Dermis microvascular lymphatic vessel endothelial cell (primary cell): Measurements from ENCODE around the gene TUBGCP2. TPM values are rescaled to one million over a fixed set of nuclear protein-coding genes. Genes with fewer than 3 reads are reported as not detected.
"Not testable (repeated sequence)": the region's sequence is repeated elsewhere in the genome, so short reads cannot be mapped to it uniquely, and the experiment has no call there.

ENCODE experiments used
- DNase-seq, 2 donors: peaks; one replicate each; pipeline versions ENCODE4 v3.0.0 to v3.0.0-alpha.2; 2010; ENCODE audit warnings: low read depth in 2 of 2
- total RNA-seq: library from RNA; depleted of rRNA; stranded (reverse); fragments of >200 nt; gene quantifications from 2 replicates; pipeline ENCODE4 v1.2.1, GENCODE V29; 2014

The TUBGCP2 gene
- total RNA-seq, 1 donor from 2014 or later, result 29.5 TPM

DNA sequence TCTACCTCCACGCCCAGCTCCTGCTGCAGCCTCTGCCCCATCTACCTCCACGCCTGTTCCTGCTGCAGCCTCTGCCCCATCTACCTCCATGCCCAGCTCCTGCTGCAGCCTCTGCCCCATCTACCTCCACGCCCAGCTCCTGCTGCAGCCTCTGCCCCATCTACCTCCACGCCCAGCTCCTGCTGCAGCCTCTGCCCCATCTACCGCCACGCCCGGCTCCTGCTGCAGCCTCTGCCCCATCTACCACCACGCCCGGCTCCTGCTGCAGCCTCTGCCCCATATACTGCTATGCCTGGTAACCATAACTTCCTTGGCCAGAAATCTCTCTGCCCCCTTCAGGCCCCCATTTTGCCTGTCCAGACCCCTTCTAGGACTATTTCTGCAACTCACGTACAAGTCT, 43.6 kb downstream of the TUBGCP2 start:
- not testable (repeated sequence) for DNase-seq

DNA sequence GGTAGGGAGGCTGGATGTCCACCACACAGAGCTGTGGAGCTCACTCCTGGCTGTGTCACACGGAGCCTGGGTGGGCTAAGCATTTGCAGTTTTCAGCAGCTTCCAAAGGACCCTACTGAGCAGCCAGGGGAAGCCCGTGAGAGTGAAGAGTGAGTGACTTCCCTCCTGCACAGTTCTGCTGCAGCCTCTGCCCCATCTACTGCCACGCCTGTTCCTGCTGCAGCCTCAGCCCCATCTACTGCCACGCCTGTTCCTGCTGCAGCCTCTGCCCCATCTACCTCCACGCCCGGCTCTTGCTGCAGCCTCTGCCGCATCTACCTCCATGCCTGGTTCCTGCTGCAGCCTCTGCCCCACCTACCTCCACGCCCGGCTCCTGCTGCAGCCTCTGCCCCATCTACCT, 44.2 kb downstream of the TUBGCP2 start:
- DNase-seq, result no peak

DNA sequence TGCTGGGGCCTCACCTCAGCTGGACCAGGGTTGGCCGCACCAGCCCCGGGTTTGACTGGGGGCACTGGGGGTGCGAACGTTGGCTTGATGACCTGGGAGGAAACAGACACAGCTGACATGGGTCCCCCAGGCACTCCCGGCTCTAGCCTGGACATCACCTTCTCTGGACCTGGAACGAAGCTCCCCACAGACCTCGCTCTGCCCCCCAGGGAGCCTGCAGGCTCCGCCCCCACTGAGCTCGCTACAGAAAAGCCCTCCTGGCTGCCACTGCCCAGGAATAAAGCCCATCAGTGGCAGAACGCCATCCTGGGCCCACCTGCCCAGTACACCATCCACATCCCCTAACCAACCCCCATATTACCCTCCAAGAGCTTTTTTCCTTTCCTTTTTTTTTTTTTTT, 45.0 kb downstream of the TUBGCP2 start:
- DNase-seq, result no peak

DNA sequence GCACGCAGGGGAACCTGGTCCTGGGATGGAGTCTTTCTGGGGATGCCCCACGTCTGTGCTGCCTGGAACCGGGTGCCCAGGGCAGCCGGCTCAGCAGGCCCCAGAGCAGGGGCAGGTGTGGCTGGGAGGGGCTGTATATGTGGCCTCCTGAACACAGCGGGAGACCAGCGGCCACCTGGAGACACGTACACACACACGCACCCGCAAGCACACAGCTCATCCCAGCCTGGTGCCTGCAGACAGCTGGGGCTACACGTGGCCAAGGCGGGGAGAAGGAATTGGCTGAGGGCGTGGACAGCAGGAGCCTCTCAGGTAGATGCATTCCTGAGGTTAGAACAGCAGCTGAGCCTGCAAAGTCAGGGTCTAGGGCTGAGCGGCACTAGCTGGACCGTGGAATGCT, 46.0 kb downstream of the TUBGCP2 start:
- no peak for DNase-seq

DNA sequence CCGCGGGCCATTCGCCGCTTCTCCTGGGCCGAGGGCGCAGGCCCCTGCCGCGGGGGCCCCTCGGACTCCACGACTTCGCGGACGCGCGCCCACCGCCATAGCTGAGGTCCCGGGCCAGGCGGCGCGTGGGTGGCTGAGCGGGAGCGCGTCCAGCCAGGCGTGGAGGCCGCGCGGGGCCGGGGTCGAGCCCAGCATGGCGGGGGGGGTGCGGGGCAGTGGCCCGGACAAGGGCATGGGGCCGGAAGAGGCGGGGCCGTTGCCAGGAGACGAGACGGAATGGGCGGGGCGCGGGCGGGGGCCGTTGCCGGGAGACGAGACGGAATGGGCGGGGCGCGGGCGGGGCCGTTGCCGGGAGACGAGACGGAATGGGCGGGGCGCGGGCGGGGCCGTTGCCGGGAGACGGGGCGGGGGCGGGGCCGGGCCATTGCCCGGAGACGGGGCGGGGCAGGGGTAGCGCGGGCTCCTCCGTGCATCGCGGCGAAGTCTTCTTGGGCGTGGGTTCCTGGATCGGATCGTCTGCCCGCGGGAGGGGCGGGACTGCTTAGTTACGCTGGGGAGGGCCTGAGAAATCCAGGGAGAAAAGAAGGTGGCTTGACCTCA, 46.8 kb downstream of the TUBGCP2 start:
- DNase-seq, result peak in 1 of 2 donors; percentile 48

DNA sequence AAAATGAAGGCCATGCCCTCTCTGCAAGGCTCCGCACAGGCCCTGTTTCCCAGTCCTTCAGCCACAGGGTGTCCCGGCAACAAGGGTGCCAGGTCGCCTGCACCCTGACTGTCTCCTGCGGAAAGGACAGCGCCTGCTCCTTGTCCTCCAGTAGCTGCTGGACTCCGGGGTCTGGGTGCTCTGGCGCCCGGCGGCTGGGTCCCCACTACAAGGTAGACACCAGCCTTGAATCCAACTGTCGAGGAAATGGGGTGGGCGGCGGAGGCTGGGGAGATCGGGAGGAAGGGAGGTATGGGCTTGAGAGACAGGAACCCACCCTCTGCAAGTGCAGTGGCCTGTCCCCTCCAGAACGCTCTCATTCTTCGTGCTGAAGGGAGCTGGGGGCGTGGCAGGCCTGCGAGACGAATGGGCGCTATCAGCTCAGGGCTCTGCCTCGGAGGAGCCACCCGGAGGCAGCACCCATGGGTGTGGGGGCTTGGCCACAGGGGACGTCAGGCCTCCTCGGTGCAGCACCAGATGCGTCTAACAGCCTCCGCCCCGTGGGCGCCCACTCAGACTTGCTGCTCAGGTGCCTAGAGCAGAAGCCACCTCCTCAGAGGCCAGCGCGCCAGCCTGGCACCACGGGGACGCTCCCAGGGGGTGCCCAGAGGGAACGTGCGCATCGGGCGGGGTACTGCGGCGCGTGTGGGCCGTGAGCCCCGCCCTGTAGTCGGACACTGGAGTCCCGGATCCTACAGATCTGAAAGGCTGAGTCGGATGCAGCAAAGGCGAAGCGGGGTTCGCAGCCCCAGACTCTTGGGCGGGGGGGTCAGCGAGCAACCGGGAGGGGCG, 47.6 kb downstream of the TUBGCP2 start:
- peak in 1 of 2 donors; percentile 21 for DNase-seq

DNA sequence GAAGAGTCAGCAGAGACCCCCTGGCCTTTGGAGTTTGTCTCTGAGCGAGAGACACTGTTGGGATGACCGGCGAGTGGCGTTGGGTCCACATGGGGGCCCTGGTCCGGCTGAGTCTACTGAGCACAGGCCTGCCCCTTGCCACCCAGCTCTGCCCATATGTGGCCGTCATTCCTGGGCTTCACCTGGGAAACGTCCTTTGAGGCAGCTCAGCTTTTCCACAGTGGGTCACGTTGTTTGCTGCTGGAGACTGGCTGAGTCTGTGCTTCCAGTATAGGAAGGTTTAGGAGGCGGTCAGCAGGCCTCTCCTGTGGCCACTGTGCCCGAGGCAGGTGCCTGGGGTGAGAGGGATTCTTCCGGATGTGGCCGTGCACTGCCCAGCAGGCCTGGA, 49.1 kb downstream of the TUBGCP2 start:
- no peak for DNase-seq

DNA sequence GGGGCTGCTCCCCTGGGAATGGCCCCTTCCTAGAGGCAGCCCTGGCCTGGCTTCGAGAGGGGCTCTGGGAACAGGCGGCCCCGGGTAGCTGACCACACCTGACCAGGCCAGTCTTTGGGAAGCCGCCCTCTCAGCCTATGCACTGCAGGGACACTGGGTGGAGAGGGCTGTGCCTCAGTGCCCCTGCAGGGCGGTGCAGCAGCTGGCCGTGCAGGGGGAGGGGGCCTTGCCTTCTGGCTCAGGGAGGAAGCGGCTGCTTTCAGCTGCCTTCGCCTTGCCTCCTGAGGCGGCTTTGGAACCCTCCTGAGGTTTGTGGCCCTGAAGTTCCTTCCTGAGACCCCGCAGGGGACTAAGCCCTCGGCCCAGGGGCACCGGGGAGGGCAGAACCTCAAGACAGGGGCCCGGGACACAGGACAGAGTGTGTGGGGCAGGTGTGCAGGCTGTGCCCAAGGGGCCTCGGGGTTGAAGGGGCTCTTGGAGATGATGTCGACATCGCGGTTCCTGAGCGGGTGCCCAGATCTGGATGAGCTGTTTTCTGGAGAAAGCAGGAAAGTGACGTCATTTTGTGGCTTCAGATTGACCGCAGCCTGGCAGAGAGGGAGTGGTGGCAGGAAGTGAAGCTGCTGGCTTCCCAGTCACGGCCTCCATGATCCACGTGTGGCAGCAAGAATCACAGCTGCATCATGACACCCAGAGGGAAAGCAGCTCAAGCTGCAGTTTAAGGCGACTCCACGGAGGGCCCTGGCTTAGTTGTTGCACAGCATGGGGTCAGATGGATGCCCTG, 49.7 kb downstream of the TUBGCP2 start:
- peak; percentile 52 to 91 for DNase-seq

DNA sequence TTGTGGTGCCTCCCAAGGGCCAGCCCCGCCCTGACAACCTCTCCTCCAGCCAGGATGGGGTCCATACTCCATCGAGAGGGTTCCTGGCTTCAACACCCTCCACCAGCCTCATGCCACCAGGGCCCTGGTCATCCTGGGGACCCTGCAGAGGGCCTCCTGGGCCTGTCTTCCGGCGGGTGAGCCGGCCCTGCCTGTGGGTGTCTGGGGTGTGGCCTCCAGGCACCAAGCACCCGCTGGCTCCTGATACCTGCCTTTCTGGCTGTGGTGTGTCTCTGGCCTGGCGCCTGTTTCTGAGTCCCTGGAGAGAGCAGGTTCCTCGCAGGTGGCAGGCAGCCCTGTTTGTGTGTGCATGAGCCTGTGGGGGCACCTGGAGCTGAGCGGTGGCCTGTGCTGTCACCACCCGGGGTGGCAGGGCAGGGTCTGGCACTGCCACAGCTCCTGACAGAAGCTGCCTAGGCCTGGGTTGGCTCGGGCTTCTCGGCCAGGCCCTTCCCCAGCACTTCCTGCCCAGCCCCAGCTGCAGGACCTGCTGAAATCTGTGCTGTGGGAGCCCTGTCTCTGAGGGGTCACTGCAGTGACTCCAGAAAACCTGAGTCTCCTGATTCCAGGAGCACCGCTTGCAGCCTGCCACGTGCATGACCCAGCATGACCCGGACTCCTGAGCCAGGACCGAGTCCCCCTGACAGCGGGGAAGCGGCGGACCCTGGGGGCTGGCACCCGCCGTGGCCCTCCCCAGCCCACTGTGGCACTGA, 50.4 kb downstream of the TUBGCP2 start:
- no peak for DNase-seq

DNA sequence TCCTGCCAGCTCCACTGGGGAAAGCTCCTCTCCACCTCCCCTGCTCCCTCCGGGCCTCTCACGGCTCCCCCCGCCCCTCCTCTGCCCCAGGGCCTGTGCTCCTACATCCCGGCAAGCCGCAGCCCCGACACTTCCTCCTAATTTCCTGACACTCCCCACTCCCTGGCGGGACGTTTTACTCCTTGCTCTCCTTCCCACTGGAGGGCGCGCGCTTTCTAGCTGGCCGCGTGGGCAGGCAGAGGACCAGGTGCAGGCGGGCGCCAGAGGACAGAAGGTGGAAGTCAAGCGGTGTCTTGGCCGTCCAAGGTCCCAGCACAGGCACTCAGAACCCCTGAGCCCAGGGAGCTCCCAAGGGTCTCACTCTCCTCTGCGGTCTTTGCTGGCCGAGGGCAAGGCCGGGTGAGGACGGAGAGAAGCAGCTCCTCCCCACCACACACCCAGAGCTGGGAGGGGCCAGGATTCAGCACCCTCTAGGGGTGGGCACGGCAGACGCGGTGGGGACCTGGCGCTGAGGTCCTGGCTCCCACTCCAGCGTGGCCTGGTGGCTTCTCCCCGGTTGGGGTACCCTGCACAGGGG, 51.1 kb downstream of the TUBGCP2 start:
- peak in 1 of 2 donors; percentile 50 for DNase-seq

DNA sequence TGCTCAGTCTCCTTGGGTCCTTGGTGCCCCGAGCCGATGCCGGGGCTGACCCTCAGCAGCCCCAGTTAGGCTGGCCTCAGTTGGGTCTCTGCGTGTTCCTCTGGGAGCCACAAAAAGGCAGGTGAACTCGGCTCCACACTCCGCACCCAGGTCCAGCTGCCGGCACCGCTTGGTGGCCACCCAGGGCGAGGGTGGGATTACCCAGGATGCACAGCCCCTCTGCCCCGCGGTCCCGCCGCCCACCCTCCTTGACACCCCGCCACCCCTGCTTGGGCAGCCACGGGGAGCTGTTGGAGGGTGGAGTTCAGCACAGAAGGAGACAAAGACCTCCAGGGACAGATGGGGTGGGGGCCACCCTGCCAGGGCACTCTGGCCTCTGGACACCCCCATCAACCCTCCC, 53.3 kb downstream of the TUBGCP2 start:
- no peak for DNase-seq

DNA sequence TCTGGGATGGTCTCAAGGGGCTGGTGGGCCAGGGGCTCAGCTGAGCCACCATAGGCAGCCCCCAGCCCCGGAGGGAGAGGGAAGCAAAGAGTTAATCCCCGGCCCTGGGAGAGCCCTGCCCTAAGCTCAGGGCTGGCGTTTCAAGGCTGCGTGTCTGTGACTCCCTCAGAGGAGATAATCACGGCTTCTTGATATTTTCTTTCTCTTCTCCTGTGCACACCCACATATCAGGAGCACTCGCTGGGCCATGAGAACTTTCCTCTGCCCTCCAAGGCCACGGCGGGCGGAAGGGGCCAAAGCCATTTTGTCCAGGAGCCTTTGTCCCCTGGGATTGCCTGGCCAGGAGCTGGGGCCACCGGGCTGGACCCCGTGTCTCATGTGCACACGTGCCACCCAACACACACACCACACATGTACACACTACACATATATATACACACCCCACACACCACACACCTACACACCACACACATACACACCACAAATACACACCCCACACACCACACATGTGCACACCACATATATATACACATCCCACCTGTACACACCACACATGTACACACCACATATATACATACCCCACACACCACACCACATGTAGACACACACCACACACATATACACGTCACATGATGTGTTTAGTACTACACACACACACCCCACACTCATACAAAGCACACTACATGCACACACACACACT, 54.1 kb downstream of the TUBGCP2 start:
- no peak for DNase-seq

DNA sequence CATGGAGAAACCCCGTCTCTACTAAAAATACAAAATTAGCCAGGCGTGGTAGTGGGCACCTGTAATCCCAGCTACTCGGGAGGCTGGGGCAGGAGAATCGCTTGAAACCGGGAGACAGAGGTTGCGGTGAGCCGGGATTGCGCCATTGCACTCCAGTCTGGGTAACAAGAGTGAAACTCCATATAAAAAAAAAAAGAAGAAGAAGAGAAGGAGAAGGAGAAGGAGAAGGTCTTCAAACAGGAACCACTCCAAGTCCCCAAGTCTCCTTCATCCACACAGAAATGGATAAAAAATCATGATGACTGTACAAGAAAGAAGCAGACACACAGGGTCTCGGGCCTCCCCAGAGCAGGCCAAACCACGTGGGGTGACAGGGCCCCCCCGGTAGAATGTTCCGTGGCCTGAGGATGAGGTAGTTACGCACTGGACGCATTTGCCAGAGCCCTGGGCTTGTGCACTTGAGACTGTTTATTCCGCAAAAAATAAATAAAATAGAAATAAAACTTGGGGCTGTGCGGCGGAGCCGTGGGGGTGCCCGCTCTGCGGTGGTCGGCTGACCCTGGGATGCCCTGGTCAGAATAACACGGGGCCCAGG, 55.2 kb downstream of the TUBGCP2 start:
- no peak for DNase-seq

DNA sequence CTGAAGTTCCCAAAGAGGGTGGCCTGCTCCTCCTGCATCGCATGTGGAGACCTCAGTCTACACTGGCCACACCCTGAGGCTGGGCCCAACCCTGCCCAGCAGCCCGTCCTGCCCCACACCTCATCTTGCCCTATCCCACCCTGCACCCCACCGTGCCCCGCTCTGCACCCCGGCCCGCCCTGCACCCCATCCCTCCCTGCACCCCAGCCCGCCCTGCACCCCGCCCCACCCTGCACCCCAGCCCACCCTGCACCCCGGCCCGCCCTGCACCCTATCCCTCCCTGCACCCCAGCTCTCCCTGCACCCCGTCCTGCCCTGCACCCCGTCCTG, 56.5 kb downstream of the TUBGCP2 start:
- DNase-seq, result no peak

DNA sequence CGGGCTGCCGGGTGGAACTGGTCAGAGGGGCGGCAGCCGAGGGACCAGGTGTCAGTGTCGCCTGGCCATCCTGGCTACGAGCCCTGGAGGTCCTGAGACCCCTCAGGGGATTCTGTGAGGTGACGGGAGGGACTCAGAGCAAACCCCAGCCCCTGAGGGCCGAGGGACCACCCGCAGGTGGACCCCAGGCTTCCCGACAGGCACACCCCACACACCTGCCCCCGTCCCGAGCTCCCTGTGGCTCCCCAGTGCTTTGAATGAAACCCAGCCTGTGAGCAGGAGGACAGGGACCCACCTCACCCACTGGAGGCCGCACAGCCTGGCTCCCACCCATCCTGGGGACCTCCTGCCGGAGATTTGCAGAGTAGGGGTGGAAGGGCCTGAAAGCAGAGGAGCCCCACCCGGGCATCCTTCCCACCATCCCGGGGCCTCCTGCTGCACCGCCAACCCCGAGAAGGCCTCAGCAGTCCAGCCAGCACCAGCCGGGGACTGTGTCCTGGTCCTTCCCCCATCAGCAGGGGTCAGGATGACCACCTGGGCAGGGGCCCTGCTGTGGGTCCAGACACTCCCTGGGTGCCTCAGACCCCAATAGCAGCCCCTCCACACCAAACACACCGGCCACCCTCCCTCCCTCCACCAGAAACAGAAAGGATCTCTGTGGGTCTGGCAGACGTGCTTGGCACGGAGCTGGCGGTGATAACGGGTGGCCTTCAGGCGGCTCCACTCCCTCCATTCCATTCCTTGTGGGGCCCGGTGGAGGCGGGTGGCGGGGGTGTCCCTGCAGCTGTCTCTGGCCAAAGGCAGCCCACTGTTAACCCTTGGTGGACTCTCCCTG, 57.1 kb downstream of the TUBGCP2 start:
- no peak for DNase-seq

DNA sequence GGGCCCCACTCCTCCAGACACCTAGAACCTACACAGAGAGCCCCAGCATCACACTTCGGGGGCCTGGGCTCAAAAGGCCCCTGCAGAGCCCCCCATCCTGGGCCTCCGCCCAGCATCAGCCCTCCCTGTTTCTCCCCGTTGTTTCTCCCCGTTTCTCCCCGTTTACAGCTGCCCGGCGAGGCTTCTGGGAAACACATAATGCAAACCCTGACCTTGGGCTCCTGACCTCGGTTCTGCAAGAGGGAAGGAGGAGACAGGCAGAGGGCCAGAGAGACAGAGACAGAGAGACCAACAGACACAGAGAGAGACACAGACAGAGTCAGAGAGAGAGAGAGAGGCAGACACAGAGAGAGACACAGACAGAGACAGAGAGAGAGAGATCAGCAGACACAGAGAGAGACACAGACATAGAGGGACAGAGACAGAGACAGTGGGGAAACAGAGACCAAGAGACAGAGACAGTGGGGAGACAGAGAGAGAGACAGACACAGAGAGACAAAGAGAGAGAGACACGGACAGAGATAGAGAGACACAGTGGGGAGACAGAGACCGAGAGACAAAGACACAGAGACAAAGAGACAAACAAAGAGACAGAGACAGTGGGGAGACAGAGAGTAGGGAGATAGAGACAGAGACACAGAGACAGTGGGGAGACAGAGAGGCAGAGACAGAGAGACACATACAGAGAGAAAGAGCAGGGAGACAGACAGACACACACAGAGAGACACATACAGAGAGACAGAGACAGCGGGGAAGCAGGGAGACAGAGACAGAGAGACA, 58.5 kb downstream of the TUBGCP2 start:
- no peak for DNase-seq

DNA sequence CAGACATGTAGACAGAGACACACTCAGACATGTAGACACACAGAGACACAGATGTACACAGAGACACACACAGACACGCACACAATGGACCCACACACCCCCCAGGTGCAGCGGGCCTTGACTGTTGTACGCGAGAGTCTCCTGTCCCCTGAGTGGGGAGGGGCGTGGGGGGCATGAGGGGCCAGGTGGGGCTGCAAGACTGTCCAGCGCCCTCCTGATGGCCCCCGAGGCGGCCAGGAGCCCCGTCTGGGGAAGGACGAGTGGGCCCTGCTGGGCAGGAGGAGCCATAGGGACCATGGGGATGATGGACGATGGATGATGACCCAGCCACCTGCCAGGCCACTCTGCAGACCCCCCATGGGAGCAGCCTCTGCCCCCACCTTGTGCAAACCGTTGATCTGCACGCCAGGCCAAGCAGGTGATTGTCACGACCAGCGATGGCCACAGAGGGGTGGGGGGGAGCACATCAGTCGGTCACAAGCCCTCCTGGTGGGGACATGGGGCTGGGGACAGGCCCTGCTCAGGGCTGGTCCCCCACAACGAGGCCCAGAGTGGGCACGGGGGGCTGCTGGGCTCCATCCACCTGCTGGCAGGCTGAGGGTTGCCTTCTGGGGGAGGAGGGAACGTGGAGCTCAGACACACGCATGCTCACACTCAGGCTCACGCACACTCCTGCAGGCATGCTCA, 59.4 kb downstream of the TUBGCP2 start:
- DNase-seq, result no peak

DNA sequence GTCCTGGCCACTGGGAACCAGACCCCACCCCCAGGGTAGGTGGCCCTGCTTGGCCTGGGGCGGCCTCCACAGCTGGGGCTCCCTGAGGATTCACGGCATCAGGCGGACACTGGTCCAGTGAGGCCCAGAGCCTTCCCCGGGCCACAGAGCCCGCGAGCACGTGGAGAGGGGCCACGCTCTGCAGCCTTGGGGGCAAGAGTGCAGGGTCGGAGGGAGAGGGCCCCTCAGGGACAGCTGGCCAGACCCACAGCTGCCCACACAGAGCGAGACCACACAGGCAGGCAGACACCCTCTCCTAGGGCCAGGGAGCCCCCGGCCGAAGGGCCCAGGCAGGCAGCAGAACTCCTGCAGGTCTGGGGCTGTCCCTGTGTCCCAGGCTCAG, 60.3 kb downstream of the TUBGCP2 start:
- no peak for DNase-seq
